HepG2 (cell line): ENCODE measurements around the gene RASA3. TPM values are rescaled to one million over a fixed set of nuclear protein-coding genes. Genes with fewer than 3 reads are reported as not detected.
"Not testable (repeated sequence)": the region's sequence is repeated elsewhere in the genome, so short reads cannot be mapped to it uniquely, and the experiment has no call there.

Experiments used
- ATAC-seq: fragments of 200-7000 bp; cut with Tn5 transposase; 3 replicates; pipeline ENCODE4 v1.9.1; 2020; ENCODE audit warnings: mild to moderate bottlenecking, moderate library complexity
- BruUV-seq: library from RNA; stranded (reverse); fragments of 400-500 nt; replicated peaks from 2 replicates; lab custom pipeline; 2021; lab: Mats Ljungman, UMichigan
- CTCF ChIA-PET: fragments of 300-600 bp; formaldehyde crosslinking; extraction: SDS; loops from one replicate; lab custom pipeline; 2021; ENCODE audit warnings: low total read pairs, inconsistent platforms, low intra/inter-chr PET ratio; lab: Yijun Ruan, JAX
- POLR2A ChIA-PET: fragments of 350-600 bp; sonication (Branson Sonifier 250); formaldehyde crosslinking; loops from one replicate; lab custom pipeline; 2020; ENCODE audit warnings: antibody characterized with exemption, inconsistent platforms; lab: Yijun Ruan, JAX
- DNase-seq: peaks from one replicate; pipeline ENCODE4 v3.0.0-alpha.2; 2015; ENCODE audit warnings: low spot score
- FAIRE-seq: peaks from 3 replicates; lab custom pipeline; 2011; peaks lifted over from hg19 to GRCh38; lab: Jason Lieb, UNC
- H2AFZ ChIP-seq: one replicate; pipeline ENCODE4 v1.6.1; 2011; ENCODE audit warnings: low read length, inconsistent platforms
- H3K27ac ChIP-seq: fragments of 300-600 bp; 3 replicates; pipeline ENCODE4 v1.8.0; 2011; ENCODE audit warnings: mixed run types, mild to moderate bottlenecking, mixed read lengths, low read length, inconsistent platforms; ENCODE audit not compliant: insufficient read depth; ENCODE audit errors: extremely low read length
- H3K27me3 ChIP-seq, 2 experiments: fragments of 200-600 bp in 1 of 2; 2 replicates in 1 of 2; 3 replicates in 1 of 2; pipeline versions ENCODE4 v1.6.0 to v1.8.0; 2011; ENCODE audit warnings: low read length in 2 of 2, mild to moderate bottlenecking in 2 of 2, moderate library complexity in 2 of 2, inconsistent platforms in 1 of 2; ENCODE audit not compliant: insufficient read depth in 2 of 2, control insufficient read depth in 1 of 2
- H3K36me3 ChIP-seq, 2 experiments: fragments of 200-600 bp in 1 of 2; replicated peaks in 1 of 2; 2 replicates in 1 of 2; 3 replicates in 1 of 2; pipeline versions ENCODE4 v1.5.1 to v1.8.0; 2011; ENCODE audit warnings: low read length in 2 of 2, inconsistent platforms in 1 of 2; ENCODE audit not compliant: insufficient read depth in 2 of 2, control insufficient read depth in 1 of 2
- H3K4me1 ChIP-seq: 2 replicates; pipeline ENCODE4 v1.5.1; 2012; ENCODE audit warnings: low read length, inconsistent platforms; ENCODE audit not compliant: insufficient read depth
- H3K4me2 ChIP-seq: 2 replicates; pipeline ENCODE4 v1.6.0; 2011; ENCODE audit warnings: low read depth, low read length, inconsistent platforms
- H3K4me3 ChIP-seq, 3 experiments: fragments of 200-600 bp in 1 of 3; sonication (generic), shearing (Covaris generic) in 1 of 3; replicated peaks in 1 of 3; 2 replicates each; pipeline ENCODE4 v1.5.1; 2011 to 2016; ENCODE audit warnings: low read length in 3 of 3, inconsistent platforms in 2 of 3, low read depth in 2 of 3, mild to moderate bottlenecking in 2 of 3, control low read depth in 1 of 3, mixed read lengths in 1 of 3; ENCODE audit not compliant: insufficient read depth in 1 of 3
- H3K79me2 ChIP-seq: one replicate; pipeline ENCODE4 v1.6.1; 2011; ENCODE audit warnings: low read length, inconsistent platforms; ENCODE audit not compliant: insufficient read depth
- H3K9ac ChIP-seq: 2 replicates; pipeline ENCODE4 v1.6.0; 2011; ENCODE audit warnings: mild to moderate bottlenecking, low read depth, low read length, inconsistent platforms; ENCODE audit not compliant: insufficient read depth
- H3K9me3 ChIP-seq: 2 replicates; pipeline ENCODE4 v1.5.1; 2012; ENCODE audit warnings: mild to moderate bottlenecking, low read length
- H4K20me1 ChIP-seq: 2 replicates; pipeline ENCODE4 v1.6.0; 2011; ENCODE audit warnings: inconsistent platforms, mild to moderate bottlenecking, low read length, moderate library complexity; ENCODE audit not compliant: insufficient read depth
- ESRRA ChIP-seq: sonication (generic); formaldehyde crosslinking; IDR thresholded peaks from 2 replicates; pipeline ENCODE4 v1.5.1; 2020; ENCODE audit warnings: mild to moderate bottlenecking, low read depth, missing genetic modification reagents
- TGIF2 ChIP-seq: IDR thresholded peaks from 2 replicates; pipeline ENCODE4 v1.6.1; 2016; ENCODE audit warnings: control low read depth, missing compliant biosample characterization
- WGBS: methylation state at CpG from one replicate; pipeline ENCODE4 v1.1.6; 2017; ENCODE audit warnings: low lambda C conversion rate; 5-methylcytosine and 5-hydroxymethylcytosine counted together
- in situ Hi-C: cut with HindIII; loops from 2 replicates; pipeline ENCODE4 v1.10.0; 2017; ENCODE audit warnings: low pct_unique_long_range_greater_than_20kb; ENCODE audit not compliant: extremely low pct_ligation_motif_present
- intact Hi-C: fragments of 100-400 bp; cut with micrococcal nuclease; formaldehyde crosslinking; loops from one replicate; pipeline ENCODE4 v1.10.0; 2022; ENCODE audit not compliant: unreplicated experiment
- polyA plus RNA-seq, 8 experiments: library from polyadenylated mRNA; depleted of rRNA in 3 of 8; stranded (reverse) in 7 of 8; unstranded in 1 of 8; fragments of >200 nt; fragmentation: Illumina TruSeq in 4 of 8; extraction: Trizol in 4 of 8; gene quantifications; 2 replicates each; pipeline versions ENCODE4 v1.2.1 to v1.2.3, GENCODE V29; 2011 to 2016; ENCODE audit warnings: low read depth in 4 of 8, missing spikeins in 1 of 8, mixed read lengths in 1 of 8; ENCODE audit not compliant: insufficient read depth in 1 of 8
- total RNA-seq, 5 experiments: library from RNA; depleted of rRNA; stranded (reverse); fragments of >200 nt; fragmentation: Illumina TruSeq; extraction: Trizol; gene quantifications; 2 replicates each; pipeline ENCODE4 v1.2.3, GENCODE V29; 2016; ENCODE audit warnings: low read depth in 1 of 5

Gene RASA3
- total and polyA plus RNA-seq, 2 of the 13 experiments (the other 11 are each of a cell fraction or from before 2014, with no cell fraction given): 0.05 TPM; not detected in 1

DNA sequence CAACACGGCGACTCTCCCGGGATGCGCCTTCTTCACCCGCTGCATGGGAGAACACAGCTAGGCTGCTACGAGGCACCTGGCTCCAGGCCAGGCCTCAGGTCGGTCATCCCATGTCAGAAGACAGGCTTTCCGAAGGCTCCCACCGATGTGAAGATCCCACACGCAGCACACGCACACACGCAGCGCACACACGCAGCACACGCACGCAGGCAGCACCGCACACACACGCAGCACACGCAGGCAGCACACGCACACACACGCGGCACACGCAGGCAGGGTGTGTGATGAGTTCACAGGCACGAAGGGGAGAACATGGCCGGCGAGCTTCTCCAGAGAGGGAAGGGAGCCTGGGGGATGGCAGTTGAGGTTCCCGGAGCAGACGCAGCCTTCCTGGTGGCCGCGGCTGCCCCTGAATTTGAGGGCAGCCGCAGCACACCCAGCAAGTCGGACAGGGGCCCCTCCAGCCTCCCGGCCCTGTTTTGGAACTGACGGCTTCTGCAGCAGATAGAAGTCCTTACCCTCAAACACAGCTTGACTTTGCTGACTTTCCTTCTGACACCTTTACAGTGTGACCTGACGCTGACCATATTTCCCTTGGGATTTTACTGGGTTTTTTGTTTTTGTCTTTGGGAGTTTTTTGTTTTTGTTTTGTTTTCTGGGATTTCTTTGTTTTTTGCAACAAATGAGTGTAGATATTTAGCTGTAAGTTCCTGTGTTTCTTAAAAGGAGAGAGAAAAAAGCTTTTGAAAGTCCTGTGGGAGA lies 55.9 kb downstream of the RASA3 start:
- POLR2A ChIA-PET: no interaction called here
- 44% methylated on average over 9 of the region's 35 CpGs for WGBS

DNA sequence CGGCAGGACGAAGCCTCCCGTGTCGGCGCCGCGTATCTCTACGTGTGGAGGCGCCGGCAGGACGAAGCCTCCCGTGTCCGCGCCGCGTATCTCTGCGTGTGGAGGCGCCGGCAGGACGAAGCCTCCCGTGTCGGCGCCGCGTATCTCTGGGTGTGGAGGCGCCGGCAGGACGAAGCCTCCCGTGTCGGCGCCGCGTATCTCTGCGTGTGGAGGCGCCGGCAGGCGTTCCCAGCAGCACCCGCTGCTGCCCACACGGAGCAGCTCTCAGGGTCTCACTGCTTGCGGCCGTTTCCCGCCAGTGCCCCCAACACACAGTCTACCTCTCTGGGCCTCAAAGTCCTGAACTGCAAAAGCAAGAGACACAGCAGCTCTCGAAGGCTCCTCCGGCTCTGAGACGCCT lies 56.6 kb downstream of the RASA3 start:
- H3K9ac ChIP-seq, POLR2A ChIA-PET, intact Hi-C loops, in situ Hi-C loops, DNase-seq, H4K20me1 ChIP-seq, H3K4me3 ChIP-seq, H3K27ac ChIP-seq, H3K4me2 ChIP-seq, H3K9me3 ChIP-seq, FAIRE-seq, BruUV-seq, H3K36me3 ChIP-seq, H2AFZ ChIP-seq, ATAC-seq, H3K79me2 ChIP-seq, CTCF ChIA-PET, H3K4me1 ChIP-seq: not testable (repeated sequence)
- WGBS: 83% methylated on average over 29 of the region's 45 CpGs
- H3K27me3 ChIP-seq: peaks cover 5 to 54% of the 10 kb centered on the region in 2 experiments; a peak in 4 of 5 replicates

More for the DNA sequence above, 55.9 kb downstream of the RASA3 start:
- FAIRE-seq (no peak), ATAC-seq (no peak), DNase-seq (no peak)
- no peak overlapping the region for H3K4me3 ChIP-seq
- no peaks in the 10 kb centered on the region for H3K79me2 ChIP-seq
- CTCF ChIA-PET: no interaction called here
- no peaks in the 10 kb centered on the region for H4K20me1 ChIP-seq
- intact Hi-C loops: no loop called here
- TF ChIP-seq ESRRA (CRISPR knock-in tag) (no peak), TGIF2 (no peak)
- no peak overlapping the region for H3K9ac ChIP-seq
- H3K27me3 ChIP-seq: peaks cover 5 to 61% of the 10 kb centered on the region in 2 experiments; a peak in 4 of 5 replicates
- no TSS peak for BruUV-seq
- no peak overlapping the region for H2AFZ ChIP-seq
- H3K4me2 ChIP-seq: no peak overlapping the region
- no peaks in the 10 kb centered on the region for H3K4me1 ChIP-seq
- H3K27ac ChIP-seq: no peak overlapping the region
- no peaks in the 10 kb centered on the region for H3K36me3 ChIP-seq
- no peaks in the 10 kb centered on the region for H3K9me3 ChIP-seq
- in situ Hi-C loops: no loop called here
